ENCODE results near the gene EIF2S3.

- TF ChIP-seq CTCF (IDR thresholded peaks at IDR 0.05) (no peak), POLR2A (IDR thresholded peaks at IDR 0.05) (no peak)
These were observed 44.2 kb downstream of the EIF2S3 start for GRCh38 chrX:24098932-24099331.

All from testis (tissue), 2 donors.